Measurements from ENCODE around the gene PSMB1. TPM values are rescaled to one million over a fixed set of nuclear protein-coding genes. Genes with fewer than 3 reads are reported as not detected.

PSMB1 gene
- total and polyA plus RNA-seq, 9 of the 15 experiments (the other 6 are each of a cell fraction or from before 2014, with no cell fraction given) = 447 to 2,953 (median 884) TPM

DNA sequence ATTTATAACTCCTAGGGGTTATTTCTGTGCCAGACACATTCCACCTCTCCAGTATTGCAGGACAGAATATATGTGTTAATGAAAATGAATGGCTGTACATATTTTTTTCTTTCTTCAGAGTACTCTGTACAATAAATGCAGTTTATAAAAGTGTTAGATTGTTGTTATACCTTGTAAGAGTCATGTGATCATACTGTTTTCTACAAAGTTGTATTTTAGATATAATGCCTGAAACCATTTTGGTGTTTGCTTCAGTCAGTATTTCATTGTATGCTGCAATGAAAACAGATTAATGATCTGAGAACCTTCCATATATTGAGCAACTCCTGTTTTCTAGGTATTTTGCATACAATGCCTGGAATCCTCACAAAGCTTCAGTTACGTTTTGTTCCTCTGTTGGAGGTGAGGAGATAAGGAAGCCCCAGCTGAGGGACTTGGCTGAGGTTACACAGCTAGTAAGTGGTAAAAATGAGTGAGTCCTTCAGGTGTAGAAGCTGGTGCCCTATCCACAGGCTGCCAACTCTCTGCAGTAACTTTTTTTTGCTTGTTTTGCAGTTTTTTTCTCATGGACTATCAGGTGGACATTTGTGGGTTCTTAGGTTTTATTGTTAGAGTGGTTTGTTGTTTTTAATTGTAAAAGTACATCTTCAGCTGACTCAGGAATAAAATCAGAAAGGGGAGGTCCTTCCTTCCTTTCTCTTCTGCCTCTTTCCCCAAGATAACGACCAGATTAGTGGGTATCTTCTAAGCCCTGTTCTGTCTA is 19.8 kb upstream of the PSMB1 start (continued):
- TF ChIP-seq, protein P1, sequence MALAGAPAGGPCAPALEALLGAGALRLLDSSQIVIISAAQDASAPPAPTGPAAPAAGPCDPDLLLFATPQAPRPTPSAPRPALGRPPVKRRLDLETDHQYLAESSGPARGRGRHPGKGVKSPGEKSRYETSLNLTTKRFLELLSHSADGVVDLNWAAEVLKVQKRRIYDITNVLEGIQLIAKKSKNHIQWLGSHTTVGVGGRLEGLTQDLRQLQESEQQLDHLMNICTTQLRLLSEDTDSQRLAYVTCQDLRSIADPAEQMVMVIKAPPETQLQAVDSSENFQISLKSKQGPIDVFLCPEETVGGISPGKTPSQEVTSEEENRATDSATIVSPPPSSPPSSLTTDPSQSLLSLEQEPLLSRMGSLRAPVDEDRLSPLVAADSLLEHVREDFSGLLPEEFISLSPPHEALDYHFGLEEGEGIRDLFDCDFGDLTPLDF (CRISPR knock-in tag; IDR thresholded peaks at IDR 0.05) = no peak
- TF ChIP-seq TAL1 (IDR thresholded peaks at IDR 0.05) (no peak), DDX20 (tag; IDR thresholded peaks at IDR 0.05; ENCODE audit: low read depth) (no peak), ZZZ3 (IDR thresholded peaks at IDR 0.05) (no peak), ZEB2 (IDR thresholded peaks at IDR 0.05) (no peak), MAFG (tag; conservative IDR thresholded peaks at IDR 0.05) (peak; percentile 81), XRCC5 (IDR thresholded peaks at IDR 0.05; ENCODE audit: low read depth, low read length) (no peak), CEBPG (CRISPR knock-in tag; IDR thresholded peaks at IDR 0.05) (no peak), CEBPG (tag; conservative IDR thresholded peaks at IDR 0.05 in 1 of 2, IDR thresholded peaks at IDR 0.05 in 1 of 2) (peak; percentile 51 to 78), SMAD2 (IDR thresholded peaks at IDR 0.05; ENCODE audit: low read depth, low read length) (no peak), HDAC3 (IDR thresholded peaks at IDR 0.05; ENCODE audit: borderline replicate concordance, partially characterized antibody) (peak; percentile 28), ZNF766 (CRISPR knock-in tag; conservative IDR thresholded peaks at IDR 0.05) (no peak), SP1 (CRISPR knock-in tag; IDR thresholded peaks at IDR 0.05) (no peak), TFAM (CRISPR knock-in tag; conservative IDR thresholded peaks at IDR 0.05) (no peak), RAD51 (IDR thresholded peaks at IDR 0.05; ENCODE audit: borderline replicate concordance, low read depth) (peak; percentile 40; the same call in 1 of the 2 replicates)
- TF ChIP-seq, protein P2, sequence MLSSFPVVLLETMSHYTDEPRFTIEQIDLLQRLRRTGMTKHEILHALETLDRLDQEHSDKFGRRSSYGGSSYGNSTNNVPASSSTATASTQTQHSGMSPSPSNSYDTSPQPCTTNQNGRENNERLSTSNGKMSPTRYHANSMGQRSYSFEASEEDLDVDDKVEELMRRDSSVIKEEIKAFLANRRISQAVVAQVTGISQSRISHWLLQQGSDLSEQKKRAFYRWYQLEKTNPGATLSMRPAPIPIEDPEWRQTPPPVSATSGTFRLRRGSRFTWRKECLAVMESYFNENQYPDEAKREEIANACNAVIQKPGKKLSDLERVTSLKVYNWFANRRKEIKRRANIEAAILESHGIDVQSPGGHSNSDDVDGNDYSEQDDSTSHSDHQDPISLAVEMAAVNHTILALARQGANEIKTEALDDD (IDR thresholded peaks at IDR 0.05) = peak; percentile 57
- TF ChIP-seq, protein P3, sequence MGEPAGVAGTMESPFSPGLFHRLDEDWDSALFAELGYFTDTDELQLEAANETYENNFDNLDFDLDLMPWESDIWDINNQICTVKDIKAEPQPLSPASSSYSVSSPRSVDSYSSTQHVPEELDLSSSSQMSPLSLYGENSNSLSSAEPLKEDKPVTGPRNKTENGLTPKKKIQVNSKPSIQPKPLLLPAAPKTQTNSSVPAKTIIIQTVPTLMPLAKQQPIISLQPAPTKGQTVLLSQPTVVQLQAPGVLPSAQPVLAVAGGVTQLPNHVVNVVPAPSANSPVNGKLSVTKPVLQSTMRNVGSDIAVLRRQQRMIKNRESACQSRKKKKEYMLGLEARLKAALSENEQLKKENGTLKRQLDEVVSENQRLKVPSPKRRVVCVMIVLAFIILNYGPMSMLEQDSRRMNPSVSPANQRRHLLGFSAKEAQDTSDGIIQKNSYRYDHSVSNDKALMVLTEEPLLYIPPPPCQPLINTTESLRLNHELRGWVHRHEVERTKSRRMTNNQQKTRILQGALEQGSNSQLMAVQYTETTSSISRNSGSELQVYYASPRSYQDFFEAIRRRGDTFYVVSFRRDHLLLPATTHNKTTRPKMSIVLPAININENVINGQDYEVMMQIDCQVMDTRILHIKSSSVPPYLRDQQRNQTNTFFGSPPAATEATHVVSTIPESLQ (CRISPR knock-in tag; IDR thresholded peaks at IDR 0.05) = no peak
- TF ChIP-seq, protein P4, sequence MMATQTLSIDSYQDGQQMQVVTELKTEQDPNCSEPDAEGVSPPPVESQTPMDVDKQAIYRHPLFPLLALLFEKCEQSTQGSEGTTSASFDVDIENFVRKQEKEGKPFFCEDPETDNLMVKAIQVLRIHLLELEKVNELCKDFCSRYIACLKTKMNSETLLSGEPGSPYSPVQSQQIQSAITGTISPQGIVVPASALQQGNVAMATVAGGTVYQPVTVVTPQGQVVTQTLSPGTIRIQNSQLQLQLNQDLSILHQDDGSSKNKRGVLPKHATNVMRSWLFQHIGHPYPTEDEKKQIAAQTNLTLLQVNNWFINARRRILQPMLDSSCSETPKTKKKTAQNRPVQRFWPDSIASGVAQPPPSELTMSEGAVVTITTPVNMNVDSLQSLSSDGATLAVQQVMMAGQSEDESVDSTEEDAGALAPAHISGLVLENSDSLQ (IDR thresholded peaks at IDR 0.05) = no peak
- TF ChIP-seq, protein P5, sequence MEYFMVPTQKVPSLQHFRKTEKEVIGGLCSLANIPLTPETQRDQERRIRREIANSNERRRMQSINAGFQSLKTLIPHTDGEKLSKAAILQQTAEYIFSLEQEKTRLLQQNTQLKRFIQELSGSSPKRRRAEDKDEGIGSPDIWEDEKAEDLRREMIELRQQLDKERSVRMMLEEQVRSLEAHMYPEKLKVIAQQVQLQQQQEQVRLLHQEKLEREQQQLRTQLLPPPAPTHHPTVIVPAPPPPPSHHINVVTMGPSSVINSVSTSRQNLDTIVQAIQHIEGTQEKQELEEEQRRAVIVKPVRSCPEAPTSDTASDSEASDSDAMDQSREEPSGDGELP (CRISPR knock-in tag; IDR thresholded peaks at IDR 0.05; ENCODE audit: borderline replicate concordance) = peak; percentile 32; the same call in 1 of the 2 replicates

Measured in K562 (cell line).